Measurements from ENCODE around the gene METTL22. TPM values are rescaled to one million over a fixed set of nuclear protein-coding genes. Genes with fewer than 3 reads are reported as not detected.
A peak's percentile ranks its signal among the peaks of the same experiment; 100 is the strongest.

METTL22 gene
- total RNA-seq, 1 experiment from 2014 or later: 43.7 TPM

DNA sequence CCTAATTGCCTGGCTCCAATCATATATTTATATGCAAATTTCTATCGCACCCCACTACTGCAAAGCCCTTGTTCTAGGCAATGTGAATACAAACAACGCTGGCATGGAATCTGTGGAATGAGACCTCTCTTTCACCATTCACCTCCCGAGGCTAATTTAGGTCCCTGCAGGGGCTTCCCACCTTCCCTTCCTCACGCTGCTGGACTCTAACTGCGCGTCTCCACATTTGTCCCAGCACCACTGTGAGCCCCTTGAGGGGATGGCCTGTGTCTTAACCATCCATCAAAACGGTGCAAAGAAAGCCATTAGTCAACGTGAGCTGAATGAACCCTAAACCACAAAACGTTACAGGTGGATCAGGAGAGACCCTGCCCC lies 32.8 kb upstream of the METTL22 start:
- Histone ChIP-seq H3K27me3 (ENCODE audit: control insufficient read depth, insufficient read depth, low read length) (peaks cover 36% of the 10 kb centered on the region), H3K4me3 (ENCODE audit: insufficient read depth, low read depth, low read length) (peak overlapping the region; percentile 50; the same call in 1 of the 2 replicates), H3K36me3 (replicated peaks; ENCODE audit: control insufficient read depth, insufficient read depth, low read length) (no peaks in the 10 kb centered on the region)
- DNase-seq: peak; percentile 79

DNA sequence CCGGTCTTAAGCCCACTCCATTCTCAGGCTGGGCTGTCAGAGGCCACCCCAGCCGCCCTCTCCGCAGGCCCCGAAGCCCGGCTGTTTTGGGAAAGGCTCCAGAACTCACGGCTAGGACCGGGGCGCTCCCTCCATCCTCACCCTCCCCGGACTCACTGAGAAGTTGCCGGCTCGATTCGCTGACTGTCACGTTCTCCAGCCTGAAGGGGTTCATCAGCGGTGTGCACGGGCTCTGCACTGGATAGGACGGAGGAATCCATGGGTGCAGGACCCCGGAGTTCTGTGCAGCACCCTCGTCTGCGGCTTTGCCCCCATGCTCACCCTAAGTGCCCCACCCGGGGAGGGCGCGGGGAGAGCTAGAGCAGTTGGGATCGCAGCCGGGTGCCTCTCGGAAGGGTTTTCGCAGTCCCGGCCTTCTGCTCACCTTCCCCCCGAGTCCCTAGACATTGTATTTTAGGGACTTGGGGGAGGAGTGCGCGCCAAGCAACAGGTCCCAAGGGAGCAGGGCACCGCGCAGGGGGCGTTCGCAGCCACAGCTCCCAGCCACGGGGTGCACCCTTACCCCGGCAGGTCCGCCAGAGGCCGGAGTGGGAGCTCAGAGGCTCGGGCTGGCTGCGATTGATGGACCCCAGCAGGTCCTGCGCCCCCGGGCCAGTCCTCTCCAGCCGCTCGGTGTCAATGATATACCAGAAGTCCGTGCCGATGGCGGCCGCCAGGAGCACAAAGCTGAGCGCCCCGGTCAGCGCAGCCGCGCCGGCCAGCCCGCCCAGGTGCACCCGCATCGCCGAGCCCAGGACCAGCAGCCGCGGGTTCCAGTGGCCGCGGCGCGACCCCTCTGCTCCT lies 32.2 kb upstream of the METTL22 start:
- H3K36me3 ChIP-seq (replicated peaks; ENCODE audit: control insufficient read depth, insufficient read depth, low read length): no peaks in the 10 kb centered on the region
- peaks cover 36% of the 10 kb centered on the region for H3K27me3 ChIP-seq (ENCODE audit: control insufficient read depth, insufficient read depth, low read length)
- peak; percentile 87 for DNase-seq
- H3K4me3 ChIP-seq (ENCODE audit: insufficient read depth, low read depth, low read length): peak overlapping the region; percentile 50

DNA sequence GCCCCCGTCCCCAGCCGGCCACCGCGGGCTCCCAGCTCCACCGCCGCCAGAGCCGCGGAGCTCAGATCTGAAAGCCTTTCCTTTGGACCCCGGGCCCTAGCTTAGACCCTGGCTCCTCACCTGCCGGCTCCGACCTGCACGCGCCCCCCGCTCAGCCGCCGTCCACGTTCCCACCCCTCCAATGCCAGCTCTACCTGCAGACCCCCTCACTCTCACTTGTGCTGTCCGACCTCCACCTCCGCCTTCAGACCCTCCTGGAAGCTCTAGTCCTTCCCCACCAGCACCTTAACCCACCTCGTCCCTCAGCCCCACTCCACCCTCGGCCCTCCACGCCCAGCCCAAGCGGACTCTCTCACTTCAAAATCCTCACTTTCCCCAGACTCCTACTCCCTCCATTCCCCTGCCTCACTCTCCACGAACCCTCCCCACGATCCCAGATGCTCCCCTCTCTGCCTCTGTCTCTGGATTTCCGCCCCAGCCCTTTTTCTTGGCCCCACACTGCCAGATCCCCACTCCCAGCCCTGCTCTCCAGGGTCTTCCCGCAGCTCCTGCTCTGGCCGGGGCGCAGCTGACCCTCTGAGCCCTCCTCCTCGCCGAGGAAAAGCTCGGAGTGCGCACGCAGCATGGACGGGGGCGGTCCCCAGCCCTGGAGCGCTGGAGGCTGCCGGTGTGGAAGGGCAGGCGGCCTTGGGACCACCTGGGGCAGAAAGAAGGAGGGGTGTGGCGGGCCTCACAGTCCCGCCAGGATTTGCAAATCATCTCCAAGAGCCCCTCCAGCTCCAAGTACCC lies 31.4 kb upstream of the METTL22 start, which contains the start of gene TMEM114:
Gene TMEM114 (minus strand): TSS at position 612 of the 789 bp plus-strand sequence. CDS start 673 bp downstream, outside the sequence.
- peaks cover 36% of the 10 kb centered on the region for H3K27me3 ChIP-seq (ENCODE audit: control insufficient read depth, insufficient read depth, low read length)
- no peaks in the 10 kb centered on the region for H3K36me3 ChIP-seq (replicated peaks; ENCODE audit: control insufficient read depth, insufficient read depth, low read length)
- DNase-seq: peak; percentile 88
- H3K4me3 ChIP-seq (ENCODE audit: insufficient read depth, low read depth, low read length): peak within 1 kb of the TSS; percentile 50

GRCh38 chr16:8590811-8591210 lies 30.7 kb upstream of the METTL22 start:
- DNase-seq: no peak
- no peak overlapping the region for H3K4me3 ChIP-seq (ENCODE audit: insufficient read depth, low read depth, low read length)
- H3K27me3 ChIP-seq (ENCODE audit: control insufficient read depth, insufficient read depth, low read length): peaks cover 36% of the 10 kb centered on the region
- H3K36me3 ChIP-seq (replicated peaks; ENCODE audit: control insufficient read depth, insufficient read depth, low read length): no peaks in the 10 kb centered on the region

GRCh38 chr16:8591451-8591850 lies 30.0 kb upstream of the METTL22 start:
- peaks cover 36% of the 10 kb centered on the region for H3K27me3 ChIP-seq (ENCODE audit: control insufficient read depth, insufficient read depth, low read length)
- no peak overlapping the region for H3K4me3 ChIP-seq (ENCODE audit: insufficient read depth, low read depth, low read length)
- H3K36me3 ChIP-seq (replicated peaks; ENCODE audit: control insufficient read depth, insufficient read depth, low read length): no peaks in the 10 kb centered on the region
- no peak for DNase-seq

DNA sequence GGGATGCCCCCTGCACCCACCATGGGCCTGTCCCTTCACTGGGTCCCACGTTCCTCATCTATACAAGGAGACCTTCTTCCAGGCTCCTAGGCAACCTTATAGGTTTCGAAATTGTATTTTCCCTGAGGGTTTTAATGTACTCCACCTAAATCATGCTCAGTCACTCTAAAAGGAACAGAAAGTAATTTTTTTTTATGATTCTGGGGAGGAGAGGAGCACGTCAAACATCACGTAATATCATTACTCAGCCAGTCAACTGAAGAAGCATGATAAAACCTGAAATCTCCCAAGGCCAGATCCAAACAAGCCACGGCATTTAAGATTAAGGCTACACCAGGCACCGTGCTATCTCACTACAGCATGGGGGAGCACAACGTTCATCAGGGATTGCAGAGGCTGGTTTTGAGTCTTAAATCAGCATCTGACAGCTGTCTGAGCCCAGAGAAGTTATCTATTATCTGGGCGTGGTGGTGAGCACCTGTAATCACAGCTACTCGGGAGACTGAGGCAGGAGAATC lies 27.3 kb upstream of the METTL22 start:
- Histone ChIP-seq H3K4me3 (ENCODE audit: insufficient read depth, low read depth, low read length) (no peak overlapping the region), H3K27me3 (ENCODE audit: control insufficient read depth, insufficient read depth, low read length) (peaks cover 20% of the 10 kb centered on the region), H3K36me3 (replicated peaks; ENCODE audit: control insufficient read depth, insufficient read depth, low read length) (no peaks in the 10 kb centered on the region)
- DNase-seq: no peak

DNA sequence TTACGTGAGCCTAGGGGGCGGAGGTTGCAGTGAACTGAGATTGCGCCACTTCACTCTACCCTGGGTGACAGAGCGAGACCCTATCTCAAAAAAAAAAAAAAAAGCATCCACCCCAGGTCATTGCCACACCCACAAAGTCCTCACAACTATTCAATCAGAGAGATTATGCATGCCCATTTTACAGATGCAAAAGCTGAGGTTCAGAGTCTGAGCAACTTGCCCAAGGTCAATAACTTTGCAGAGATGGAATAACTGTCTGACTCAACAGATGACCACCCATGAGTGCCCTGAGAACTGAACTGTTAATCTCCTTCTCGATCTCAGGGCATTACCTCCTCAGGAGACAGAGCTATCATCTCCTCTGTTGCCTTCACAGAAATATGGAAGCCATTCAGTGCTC lies 25.7 kb upstream of the METTL22 start:
- H3K4me3 ChIP-seq (ENCODE audit: insufficient read depth, low read depth, low read length): no peak overlapping the region
- peaks cover 5% of the 10 kb centered on the region for H3K27me3 ChIP-seq (ENCODE audit: control insufficient read depth, insufficient read depth, low read length)
- no peaks in the 10 kb centered on the region for H3K36me3 ChIP-seq (replicated peaks; ENCODE audit: control insufficient read depth, insufficient read depth, low read length)
- no peak for DNase-seq

DNA sequence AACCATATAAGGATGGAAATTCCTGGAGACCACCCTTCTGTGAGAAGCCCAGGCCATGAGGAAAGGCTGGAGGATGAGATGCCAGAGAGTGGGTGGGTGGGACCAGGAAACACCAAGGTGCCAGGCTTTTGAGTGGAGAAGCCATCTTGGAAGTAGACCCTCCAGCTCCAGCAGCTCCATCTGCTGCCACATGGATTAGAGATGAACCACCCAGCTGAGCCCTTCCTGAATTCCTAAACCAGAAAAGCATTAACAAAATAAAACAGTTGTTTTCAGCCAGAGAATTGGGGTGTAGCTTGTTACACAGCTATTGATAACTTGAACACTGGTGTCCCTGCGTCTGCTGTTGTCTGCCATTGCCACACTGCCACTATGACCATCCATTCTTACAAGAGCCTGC lies 24.9 kb upstream of the METTL22 start:
- no peak for DNase-seq
- Histone ChIP-seq H3K27me3 (ENCODE audit: control insufficient read depth, insufficient read depth, low read length) (peaks cover 3% of the 10 kb centered on the region), H3K4me3 (ENCODE audit: insufficient read depth, low read depth, low read length) (no peak overlapping the region), H3K36me3 (replicated peaks; ENCODE audit: control insufficient read depth, insufficient read depth, low read length) (no peaks in the 10 kb centered on the region)

DNA sequence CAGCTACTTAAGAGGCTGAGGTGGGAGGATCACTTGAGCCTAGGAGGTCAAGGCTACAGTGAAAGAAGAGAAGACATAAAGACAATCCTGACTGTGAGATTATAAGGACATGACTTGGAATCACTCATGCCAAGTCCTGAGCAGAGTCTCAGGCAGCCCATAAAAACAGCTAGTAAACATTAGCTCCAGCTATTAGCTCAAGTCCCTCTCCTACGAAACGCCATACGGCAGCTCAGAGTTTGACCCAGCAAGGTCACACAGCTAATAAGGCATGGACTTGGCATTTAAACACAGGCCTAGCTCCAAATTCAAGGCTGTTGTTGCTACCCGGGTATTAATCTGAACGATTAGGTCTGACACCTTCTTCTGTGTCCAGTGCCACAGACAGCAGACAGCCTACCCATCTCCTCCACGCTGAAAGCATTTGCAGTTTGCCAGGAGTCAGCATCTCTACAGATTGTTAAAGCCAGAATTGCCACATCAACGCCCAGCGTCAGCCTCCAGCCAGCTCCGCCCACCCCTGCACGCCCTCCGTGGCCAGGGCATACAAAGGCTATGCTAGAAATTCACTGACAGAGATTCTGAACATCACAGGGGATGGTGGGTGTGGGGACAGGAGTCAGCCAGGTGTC lies 21.2 kb upstream of the METTL22 start:
- Histone ChIP-seq H3K36me3 (replicated peaks; ENCODE audit: control insufficient read depth, insufficient read depth, low read length) (no peaks in the 10 kb centered on the region), H3K4me3 (ENCODE audit: insufficient read depth, low read depth, low read length) (no peak overlapping the region), H3K27me3 (ENCODE audit: control insufficient read depth, insufficient read depth, low read length) (no peaks in the 10 kb centered on the region)
- no peak for DNase-seq

- DNase-seq: no peak
- Histone ChIP-seq H3K36me3 (replicated peaks; ENCODE audit: control insufficient read depth, insufficient read depth, low read length) (no peaks in the 10 kb centered on the region), H3K4me3 (ENCODE audit: insufficient read depth, low read depth, low read length) (no peak overlapping the region)
These were observed 15.9 kb upstream of the METTL22 start for GRCh38 chr16:8605554-8605953.

DNA sequence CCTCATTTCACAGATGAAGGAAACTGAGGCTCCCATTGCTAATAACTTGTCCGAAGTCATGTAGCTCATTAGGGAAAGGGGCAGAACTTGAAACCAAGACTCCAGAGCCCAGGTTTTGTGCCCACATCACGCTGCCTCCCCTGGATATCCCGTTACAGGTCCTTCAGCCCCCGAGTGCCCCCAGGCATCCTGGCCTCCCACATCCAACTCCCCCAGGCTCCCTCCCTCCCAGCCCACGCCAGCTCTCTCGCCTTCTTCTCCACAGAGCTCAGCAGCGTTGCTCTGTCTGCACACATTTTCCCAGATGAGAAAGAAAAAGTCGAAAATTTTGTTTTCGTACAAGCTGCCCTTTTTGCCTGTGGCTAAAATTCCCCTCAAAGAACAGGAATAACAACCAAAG lies 14.3 kb upstream of the METTL22 start:
- H3K36me3 ChIP-seq (replicated peaks; ENCODE audit: control insufficient read depth, insufficient read depth, low read length): no peaks in the 10 kb centered on the region
- DNase-seq: no peak
- H3K4me3 ChIP-seq (ENCODE audit: insufficient read depth, low read depth, low read length): no peak overlapping the region
- H3K27me3 ChIP-seq (ENCODE audit: control insufficient read depth, insufficient read depth, low read length): no peaks in the 10 kb centered on the region

More at GRCh38 chr16:8605554-8605953, 15.9 kb upstream of the METTL22 start:
- H3K27me3 ChIP-seq (ENCODE audit: control insufficient read depth, insufficient read depth, low read length): no peaks in the 10 kb centered on the region

DNA sequence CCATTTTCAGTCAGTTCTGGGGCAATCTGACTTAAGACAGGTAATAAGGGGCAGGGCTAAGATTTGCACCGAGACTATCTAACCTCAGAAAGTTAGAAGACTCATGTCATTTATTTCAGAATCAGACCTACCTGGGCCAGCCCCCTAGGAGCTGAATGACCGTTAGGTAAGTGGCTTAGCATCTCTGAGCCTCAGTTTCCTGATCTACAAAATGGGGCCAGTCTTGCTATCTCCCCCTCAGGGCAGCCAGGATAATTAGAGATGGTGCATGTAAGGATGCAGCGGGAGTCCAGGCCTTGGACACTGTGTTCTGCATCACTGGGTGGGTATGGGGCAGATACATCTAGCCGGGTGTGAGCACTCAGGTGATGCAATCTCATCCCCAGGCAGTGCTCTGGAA lies 10.4 kb upstream of the METTL22 start:
- no peaks in the 10 kb centered on the region for H3K27me3 ChIP-seq (ENCODE audit: control insufficient read depth, insufficient read depth, low read length)
- DNase-seq: no peak
- H3K36me3 ChIP-seq (replicated peaks; ENCODE audit: control insufficient read depth, insufficient read depth, low read length): no peaks in the 10 kb centered on the region
- H3K4me3 ChIP-seq (ENCODE audit: insufficient read depth, low read depth, low read length): no peak overlapping the region

DNA sequence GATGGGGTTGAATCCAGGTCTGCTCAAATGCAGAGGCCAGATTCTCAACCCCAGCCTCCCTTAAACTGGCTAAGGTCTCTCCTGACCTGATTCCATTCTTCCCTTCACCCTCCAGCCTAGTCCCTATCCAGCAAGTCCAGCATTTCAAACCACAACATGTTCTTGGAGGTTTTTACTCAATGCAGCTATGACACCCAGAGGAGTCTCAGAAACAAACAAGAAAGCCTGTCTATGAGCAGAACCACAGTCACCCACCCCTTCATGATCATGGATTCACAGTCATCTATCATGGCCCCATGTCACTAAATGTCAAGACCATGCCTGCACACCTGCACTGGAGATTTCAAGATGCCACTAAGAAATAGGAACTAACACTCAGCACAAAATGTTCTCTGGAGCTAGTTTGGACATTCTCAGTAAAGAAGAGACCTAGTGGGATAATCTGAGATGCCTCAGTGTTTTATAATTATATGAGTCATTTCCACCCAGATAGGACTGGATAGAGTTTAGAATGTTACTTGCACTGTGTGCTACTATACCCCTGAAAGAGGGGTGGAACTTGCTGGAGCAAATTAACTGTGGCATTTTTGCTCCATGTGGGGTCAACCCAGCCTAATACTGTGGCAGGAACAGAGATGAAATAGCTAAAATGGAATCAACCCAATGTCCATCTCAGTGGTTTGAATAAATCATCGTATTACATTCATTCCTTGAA lies 9.5 kb upstream of the METTL22 start:
- no peaks in the 10 kb centered on the region for H3K27me3 ChIP-seq (ENCODE audit: control insufficient read depth, insufficient read depth, low read length)
- H3K4me3 ChIP-seq (ENCODE audit: insufficient read depth, low read depth, low read length): no peak overlapping the region
- no peaks in the 10 kb centered on the region for H3K36me3 ChIP-seq (replicated peaks; ENCODE audit: control insufficient read depth, insufficient read depth, low read length)
- DNase-seq: no peak

DNA sequence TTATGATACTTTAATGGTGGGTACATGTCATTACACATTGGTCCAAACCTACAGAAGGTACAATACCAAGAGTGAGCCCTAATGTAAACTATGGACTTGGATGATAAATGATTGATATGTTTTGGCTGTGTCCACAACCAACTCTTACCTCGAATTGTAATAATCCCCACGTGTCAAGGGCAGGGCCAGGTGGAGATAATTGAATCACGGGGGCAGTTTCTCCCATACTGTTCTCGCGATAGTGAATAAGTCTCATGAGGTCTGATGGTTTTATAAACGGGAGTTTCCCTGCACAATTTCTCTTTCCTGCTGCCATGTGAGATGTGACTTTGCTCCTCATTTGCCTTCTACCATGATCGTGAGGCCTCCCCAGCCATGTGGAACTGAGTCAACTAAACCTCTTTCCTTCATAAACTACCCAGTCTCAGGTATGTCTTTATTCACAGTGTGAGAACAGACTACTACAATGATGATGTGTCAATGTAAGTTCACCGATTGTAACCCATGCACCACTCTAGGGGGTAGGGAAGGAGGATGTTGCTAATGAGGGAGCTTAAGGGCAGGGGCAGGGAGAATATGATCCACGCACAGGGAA lies 7.0 kb upstream of the METTL22 start:
- no peaks in the 10 kb centered on the region for H3K27me3 ChIP-seq (ENCODE audit: control insufficient read depth, insufficient read depth, low read length)

More for the DNA sequence above, 7.0 kb upstream of the METTL22 start:
- no peaks in the 10 kb centered on the region for H3K36me3 ChIP-seq (replicated peaks; ENCODE audit: control insufficient read depth, insufficient read depth, low read length)
- no peak for DNase-seq
- no peak overlapping the region for H3K4me3 ChIP-seq (ENCODE audit: insufficient read depth, low read depth, low read length)

Measured in H7 (cell line).